Astrocyte (in vitro differentiated cells and primary cell): Measurements from ENCODE around the gene CYP19A1. TPM values are rescaled to one million over a fixed set of nuclear protein-coding genes. Genes with fewer than 3 reads are reported as not detected.

Source experiments
- DNase-seq: peaks from one replicate; pipeline ENCODE4 v3.0.0-alpha.2; 2010; ENCODE audit warnings: low read depth
- FAIRE-seq: peaks from 2 replicates; lab custom pipeline; 2011; peaks lifted over from hg19 to GRCh38; lab: Jason Lieb, UNC
- H2AFZ ChIP-seq: 2 replicates; pipeline ENCODE4 v1.6.0; 2012; ENCODE audit warnings: low read depth, low read length, inconsistent platforms
- H3K27ac ChIP-seq: 2 replicates; pipeline ENCODE4 v1.5.1; 2011; ENCODE audit warnings: low read depth, low read length, inconsistent platforms
- H3K27me3 ChIP-seq: 2 replicates; pipeline ENCODE4 v1.6.0; 2011; ENCODE audit warnings: low read length, inconsistent platforms; ENCODE audit not compliant: insufficient read depth
- H3K36me3 ChIP-seq: 2 replicates; pipeline ENCODE4 v1.5.1; 2011; ENCODE audit warnings: low read length, inconsistent platforms; ENCODE audit not compliant: insufficient read depth
- H3K4me1 ChIP-seq: 2 replicates; pipeline ENCODE4 v1.5.1; 2011; ENCODE audit warnings: low read length, inconsistent platforms; ENCODE audit not compliant: insufficient read depth
- H3K4me2 ChIP-seq: 2 replicates; pipeline ENCODE4 v1.6.0; 2012; ENCODE audit warnings: low read length, inconsistent platforms
- H3K4me3 ChIP-seq: 2 replicates; pipeline ENCODE4 v1.5.1; 2011; ENCODE audit warnings: low read depth, mild to moderate bottlenecking, low read length, inconsistent platforms; ENCODE audit not compliant: insufficient read depth
- H3K79me2 ChIP-seq: 2 replicates; pipeline ENCODE4 v1.6.0; 2012; ENCODE audit warnings: mild to moderate bottlenecking, low read length, inconsistent platforms; ENCODE audit not compliant: insufficient read depth
- H3K9ac ChIP-seq: 2 replicates; pipeline ENCODE4 v1.6.0; 2012; ENCODE audit warnings: mild to moderate bottlenecking, low read length, inconsistent platforms
- H3K9me3 ChIP-seq: 2 replicates; pipeline ENCODE4 v1.5.1; 2012; ENCODE audit warnings: low read depth, mild to moderate bottlenecking, low read length, inconsistent platforms; ENCODE audit not compliant: insufficient read depth
- H4K20me1 ChIP-seq: 2 replicates; pipeline ENCODE4 v1.6.0; 2012; ENCODE audit warnings: low read length, inconsistent platforms; ENCODE audit not compliant: insufficient read depth
- H3K27ac Mint-ChIP-seq: one replicate; pipeline ENCODE4 v1.8.0; 2021; ENCODE audit warnings: mild to moderate bottlenecking, mixed read lengths; ENCODE audit not compliant: unreplicated experiment
- H3K27me3 Mint-ChIP-seq: one replicate; pipeline ENCODE4 v1.8.0; 2021; ENCODE audit warnings: low read depth, mixed read lengths; ENCODE audit not compliant: unreplicated experiment
- H3K36me3 Mint-ChIP-seq: one replicate; pipeline ENCODE4 v1.8.0; 2021; ENCODE audit warnings: low read depth, mixed read lengths; ENCODE audit not compliant: unreplicated experiment
- H3K4me1 Mint-ChIP-seq: one replicate; pipeline ENCODE4 v1.8.0; 2021; ENCODE audit warnings: low read depth, mixed read lengths; ENCODE audit not compliant: unreplicated experiment
- H3K4me3 Mint-ChIP-seq: one replicate; pipeline ENCODE4 v1.8.0; 2021; ENCODE audit warnings: mild to moderate bottlenecking, moderate library complexity, mixed read lengths; ENCODE audit not compliant: unreplicated experiment
- H3K9me3 Mint-ChIP-seq: one replicate; pipeline ENCODE4 v1.8.0; 2021; ENCODE audit warnings: mild to moderate bottlenecking, mixed read lengths; ENCODE audit not compliant: unreplicated experiment
- EZH2 ChIP-seq: IDR thresholded peaks from 2 replicates; pipeline ENCODE4 v1.6.1; 2012; ENCODE audit warnings: mild to moderate bottlenecking, low read length, inconsistent platforms; ENCODE audit not compliant: insufficient read depth
- total RNA-seq: library from RNA; stranded (reverse); gene quantifications from 2 replicates; pipeline ENCODE4 v1.2.1, GENCODE V29; 2021
- TF ChIP-seq, protein P1 (sequence below): IDR thresholded peaks from 2 replicates; pipeline ENCODE4 v1.5.1; 2011; ENCODE audit warnings: low read depth, mild to moderate bottlenecking, inconsistent platforms, low read length, moderate library complexity; ENCODE audit not compliant: insufficient read depth

Gene CYP19A1
- total RNA-seq, 1 donor from 2014 or later = 0.75 TPM

GRCh38 chr15:51341366-51342226, 3.2 kb upstream of the CYP19A1 start, which contains the start of gene GLDN:
Gene GLDN (plus strand): TSS chr15:51341655. CDS start chr15:51341685, 30 bp downstream.
- DNase-seq (peak; percentile 32), FAIRE-seq (no peak)
- Mint-ChIP-seq H3K27ac (no peak within 1 kb of the TSS), H3K27me3 (peaks cover 75% of the 10 kb centered on the region), H3K4me3 (no peak within 1 kb of the TSS), H3K36me3 (no peaks in the 10 kb centered on the region), H3K9me3 (peaks cover 2% of the 10 kb centered on the region), H3K4me1 (peaks cover 3% of the 10 kb centered on the region)
- TF ChIP-seq, protein P1, sequence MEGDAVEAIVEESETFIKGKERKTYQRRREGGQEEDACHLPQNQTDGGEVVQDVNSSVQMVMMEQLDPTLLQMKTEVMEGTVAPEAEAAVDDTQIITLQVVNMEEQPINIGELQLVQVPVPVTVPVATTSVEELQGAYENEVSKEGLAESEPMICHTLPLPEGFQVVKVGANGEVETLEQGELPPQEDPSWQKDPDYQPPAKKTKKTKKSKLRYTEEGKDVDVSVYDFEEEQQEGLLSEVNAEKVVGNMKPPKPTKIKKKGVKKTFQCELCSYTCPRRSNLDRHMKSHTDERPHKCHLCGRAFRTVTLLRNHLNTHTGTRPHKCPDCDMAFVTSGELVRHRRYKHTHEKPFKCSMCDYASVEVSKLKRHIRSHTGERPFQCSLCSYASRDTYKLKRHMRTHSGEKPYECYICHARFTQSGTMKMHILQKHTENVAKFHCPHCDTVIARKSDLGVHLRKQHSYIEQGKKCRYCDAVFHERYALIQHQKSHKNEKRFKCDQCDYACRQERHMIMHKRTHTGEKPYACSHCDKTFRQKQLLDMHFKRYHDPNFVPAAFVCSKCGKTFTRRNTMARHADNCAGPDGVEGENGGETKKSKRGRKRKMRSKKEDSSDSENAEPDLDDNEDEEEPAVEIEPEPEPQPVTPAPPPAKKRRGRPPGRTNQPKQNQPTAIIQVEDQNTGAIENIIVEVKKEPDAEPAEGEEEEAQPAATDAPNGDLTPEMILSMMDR = no peak
- no peak for TF ChIP-seq EZH2
- Histone ChIP-seq H3K9me3 (no peaks in the 10 kb centered on the region), H3K27me3 (peaks cover 42% of the 10 kb centered on the region), H3K4me2 (peak within 1 kb of the TSS; percentile 82), H3K9ac (no peak within 1 kb of the TSS), H3K79me2 (no peaks in the 10 kb centered on the region), H3K36me3 (no peaks in the 10 kb centered on the region), H3K4me3 (peak within 1 kb of the TSS; percentile 35), H3K27ac (no peak within 1 kb of the TSS), H4K20me1 (no peaks in the 10 kb centered on the region), H3K4me1 (peaks cover 4% of the 10 kb centered on the region), H2AFZ (peak within 1 kb of the TSS; percentile 78)

GRCh38 chr15:51335538-51336410, 2.6 kb downstream of the CYP19A1 start:
- H3K36me3 Mint-ChIP-seq = no peaks in the 10 kb centered on the region
- H3K36me3 ChIP-seq = no peaks in the 10 kb centered on the region
- no peak overlapping the region for H3K4me3 Mint-ChIP-seq
- H4K20me1 ChIP-seq = no peaks in the 10 kb centered on the region
- no peak overlapping the region for H3K9ac ChIP-seq
- peaks cover 4% of the 10 kb centered on the region for H3K4me1 Mint-ChIP-seq
- H3K27ac Mint-ChIP-seq = peak overlapping the region; percentile 38
- H3K27me3 ChIP-seq = peaks cover 15% of the 10 kb centered on the region
- H3K27ac ChIP-seq = no peak overlapping the region
- no peak overlapping the region for H3K4me3 ChIP-seq
- no peaks in the 10 kb centered on the region for H3K79me2 ChIP-seq
- FAIRE-seq (no peak), DNase-seq (no peak)
- H3K4me1 ChIP-seq = peaks cover 3% of the 10 kb centered on the region
- peaks cover 44% of the 10 kb centered on the region for H3K27me3 Mint-ChIP-seq
- no peaks in the 10 kb centered on the region for H3K9me3 ChIP-seq
- H3K4me2 ChIP-seq = no peak overlapping the region
- no peak overlapping the region for H2AFZ ChIP-seq
- TF ChIP-seq, protein P1 = no peak
- TF ChIP-seq EZH2 = no peak
- H3K9me3 Mint-ChIP-seq = peaks cover 2% of the 10 kb centered on the region
